Fibroblast of skin of right biceps (primary cell): ENCODE results near the gene SLC35B2.
"Not testable (repeated sequence)": the region's sequence is repeated elsewhere in the genome, so short reads cannot be mapped to it uniquely, and the experiment has no call there.

Experiments used
- DNase-seq: peaks from one replicate; pipeline ENCODE4 v3.0.0-alpha.2; 2013

The SLC35B2 gene

GRCh38 chr6:44232676-44233566 is 24.4 kb downstream of the SLC35B2 start:
- DNase-seq = no peak

GRCh38 chr6:44231426-44231825 is 25.9 kb downstream of the SLC35B2 start:
- not testable (repeated sequence) for DNase-seq

- no peak for DNase-seq
These were observed 27.2 kb downstream of the SLC35B2 start for GRCh38 chr6:44230034-44230675.

GRCh38 chr6:44229376-44230033 is 27.8 kb downstream of the SLC35B2 start:
- no peak for DNase-seq

- no peak for DNase-seq
These were observed 28.5 kb downstream of the SLC35B2 start for GRCh38 chr6:44228836-44229235.

- DNase-seq = no peak
These were observed 28.9 kb downstream of the SLC35B2 start for GRCh38 chr6:44228433-44228832.

- no peak for DNase-seq
These were observed 29.3 kb downstream of the SLC35B2 start for GRCh38 chr6:44228031-44228430.

GRCh38 chr6:44227148-44227793 is 30.1 kb downstream of the SLC35B2 start:
- no peak for DNase-seq

GRCh38 chr6:44226368-44227147 is 30.8 kb downstream of the SLC35B2 start:
- DNase-seq = no peak

GRCh38 chr6:44225579-44226325 is 31.6 kb downstream of the SLC35B2 start:
- no peak for DNase-seq

GRCh38 chr6:44224965-44225305 is 32.4 kb downstream of the SLC35B2 start:
- no peak for DNase-seq

GRCh38 chr6:44224029-44224964 is 33.0 kb downstream of the SLC35B2 start:
- DNase-seq = peak; percentile 30

GRCh38 chr6:44223319-44224028 is 33.9 kb downstream of the SLC35B2 start, which contains the start of gene SLC29A1:
SLC29A1 (plus strand) TSS chr6:44223595; CDS start chr6:44227314, 3,719 bp downstream.
- DNase-seq = peak; percentile 58

- DNase-seq = no peak
These were observed 34.6 kb downstream of the SLC35B2 start for GRCh38 chr6:44222486-44223318.

GRCh38 chr6:44221961-44222335 is 35.4 kb downstream of the SLC35B2 start:
- no peak for DNase-seq

- DNase-seq = peak; percentile 70
These were observed 35.9 kb downstream of the SLC35B2 start for GRCh38 chr6:44221291-44221960.

- DNase-seq = no peak
These were observed 36.4 kb downstream of the SLC35B2 start for GRCh38 chr6:44220913-44221290.
